CD14-positive monocyte (primary cell): ENCODE measurements around the gene TUBG1. TPM values are rescaled to one million over a fixed set of nuclear protein-coding genes. Genes with fewer than 3 reads are reported as not detected.

Experiments used
- DNase-seq, 3 donors: peaks; one replicate each; pipeline ENCODE4 v3.0.0-alpha.2; 2011 to 2022
- H2AFZ ChIP-seq: 2 replicates; pipeline ENCODE4 v1.6.0; 2012; ENCODE audit warnings: mild to moderate bottlenecking, low read depth, low read length, inconsistent platforms; ENCODE audit not compliant: insufficient read depth, poor library complexity, severe bottlenecking
- H3K27ac ChIP-seq, 2 donors: 1 replicate in 1 of 2; 2 replicates in 1 of 2; pipeline ENCODE4 v1.5.1; 2012 to 2013; ENCODE audit warnings: low read length in 2 of 2, control low read depth in 1 of 2, inconsistent platforms in 1 of 2, low read depth in 1 of 2, mild to moderate bottlenecking in 1 of 2
- H3K27me3 ChIP-seq, 2 donors: one replicate each; pipeline versions ENCODE4 v1.6.0 to v1.6.1; 2011 to 2013; ENCODE audit warnings: low read length in 2 of 2; ENCODE audit not compliant: control insufficient read depth in 2 of 2, insufficient read depth in 2 of 2
- H3K36me3 ChIP-seq, 2 donors: replicated peaks in 1 of 2; 1 replicate in 1 of 2; 2 replicates in 1 of 2; pipeline versions ENCODE4 v1.5.1 to v1.6.1; 2012 to 2013; ENCODE audit warnings: low read length in 2 of 2, control low read depth in 1 of 2, inconsistent platforms in 1 of 2, mild to moderate bottlenecking in 1 of 2; ENCODE audit not compliant: insufficient read depth in 2 of 2, control insufficient read depth in 1 of 2
- H3K4me1 ChIP-seq, 2 donors: 1 replicate in 1 of 2; 2 replicates in 1 of 2; pipeline versions ENCODE4 v1.5.1 to v1.6.1; 2012 to 2013; ENCODE audit warnings: low read length in 2 of 2, control low read depth in 1 of 2, inconsistent platforms in 1 of 2, mild to moderate bottlenecking in 1 of 2, moderate library complexity in 1 of 2; ENCODE audit not compliant: insufficient read depth in 2 of 2, control insufficient read depth in 1 of 2
- H3K4me2 ChIP-seq: replicated peaks from 2 replicates; pipeline ENCODE3; 2012; ENCODE audit warnings: low read length, moderate library complexity, mild to moderate bottlenecking; ENCODE audit not compliant: poor library complexity, severe bottlenecking; ENCODE audit errors: extremely low read depth
- H3K4me3 ChIP-seq, 3 experiments: fragments of 200-600 bp in 1 of 3; sonication (generic) in 1 of 3; replicated peaks in 1 of 3; 1 replicate in 2 of 3; 2 replicates in 1 of 3; pipeline ENCODE4 v1.5.1; 2011 to 2013; ENCODE audit warnings: low read length in 3 of 3, mild to moderate bottlenecking in 3 of 3, control low read depth in 2 of 3, low read depth in 2 of 3, inconsistent platforms in 1 of 3, moderate library complexity in 1 of 3
- H3K79me2 ChIP-seq: 2 replicates; pipeline ENCODE4 v1.6.0; 2012; ENCODE audit warnings: mild to moderate bottlenecking, control low read depth, inconsistent platforms, low read length, moderate library complexity; ENCODE audit not compliant: insufficient read depth
- H3K9ac ChIP-seq: 2 replicates; pipeline ENCODE4 v1.6.0; 2017; ENCODE audit warnings: low read length, mild to moderate bottlenecking; ENCODE audit not compliant: insufficient read depth, poor library complexity, severe bottlenecking
- H3K9me3 ChIP-seq, 2 donors: replicated peaks in 1 of 2; 1 replicate in 1 of 2; 2 replicates in 1 of 2; pipeline versions ENCODE4 v1.5.1 to v1.6.1; 2012 to 2013; ENCODE audit warnings: low read length in 2 of 2, control low read depth in 1 of 2; ENCODE audit not compliant: control insufficient read depth in 1 of 2, insufficient read depth in 1 of 2
- H4K20me1 ChIP-seq: 2 replicates; pipeline ENCODE4 v1.6.0; 2012; ENCODE audit warnings: mild to moderate bottlenecking, low read length, control low read depth, moderate library complexity; ENCODE audit not compliant: insufficient read depth
- H3K27ac Mint-ChIP-seq, 7 donors: one replicate each; pipeline ENCODE4 v1.8.0; 2020; ENCODE audit warnings: mild to moderate bottlenecking in 7 of 7, mixed read lengths in 7 of 7, moderate library complexity in 6 of 7, inconsistent platforms in 2 of 7
- H3K27me3 Mint-ChIP-seq, 3 donors: one replicate each; pipeline ENCODE4 v1.8.0; 2021 to 2022; ENCODE audit warnings: low read depth in 3 of 3, mild to moderate bottlenecking in 3 of 3, mixed read lengths in 3 of 3, moderate library complexity in 3 of 3, inconsistent platforms in 1 of 3
- H3K36me3 Mint-ChIP-seq, 2 donors: one replicate each; pipeline ENCODE4 v1.8.0; 2020; ENCODE audit warnings: mixed read lengths in 2 of 2, inconsistent platforms in 1 of 2, mild to moderate bottlenecking in 1 of 2
- H3K4me1 Mint-ChIP-seq: one replicate; pipeline ENCODE4 v1.8.0; 2020; ENCODE audit warnings: mild to moderate bottlenecking, mixed read lengths
- H3K4me3 Mint-ChIP-seq, 2 donors: one replicate each; pipeline ENCODE4 v1.8.0; 2020; ENCODE audit warnings: mild to moderate bottlenecking in 2 of 2, mixed read lengths in 2 of 2, moderate library complexity in 1 of 2
- H3K9me3 Mint-ChIP-seq, 7 donors: one replicate each; pipeline ENCODE4 v1.8.0; 2020 to 2022; ENCODE audit warnings: mixed read lengths in 7 of 7, mild to moderate bottlenecking in 6 of 7, moderate library complexity in 6 of 7, inconsistent platforms in 2 of 7
- CTCF ChIP-seq: fragments of 200-600 bp; IDR thresholded peaks from one replicate; pipeline ENCODE4 v1.8.0; 2022; ENCODE audit warnings: antibody characterized with exemption, mild to moderate bottlenecking
- WGBS: methylation state at CpG from one replicate; pipeline ENCODE4 v1.1.5; 2013; ENCODE audit warnings: missing lambda C conversion rate; ENCODE audit not compliant: insufficient coverage; 5-methylcytosine and 5-hydroxymethylcytosine counted together
- intact Hi-C, 2 donors: fragments of 100-400 bp; cut with micrococcal nuclease; formaldehyde crosslinking; loops; one replicate each; pipeline versions ENCODE4 v1.15.0 to v1.15.1; 2023
- polyA plus RNA-seq, 3 donors: library from polyadenylated mRNA; depleted of rRNA in 1 of 3; unstranded in 2 of 3; stranded (reverse) in 1 of 3; fragments of 300-500 nt in 2 of 3; fragments of >200 nt in 1 of 3; fragmentation: Illumina TruSeq in 2 of 3; gene quantifications; 1 replicate in 2 of 3; 2 replicates in 1 of 3; pipeline ENCODE4 v1.2.3, GENCODE V29; 2012 to 2021

TUBG1 gene
- polyA plus RNA-seq, 3 donors: 7.5 to 17.4 (median 10.2) TPM

- no CpG with 5 or more reads among the region's 2 CpGs for WGBS
- intact Hi-C loops: loop anchor here (2.0 to 5.0 kb wide), 4 partner anchors 97 to 423 kb away; partner anchors contain the start of genes CCR10 (in 1 of the 2), CNTNAP1 (in 1 of the 2) and PLEKHH3 (in 1 of the 2)
These were observed 29.5 kb upstream of the TUBG1 start for GRCh38 chr17:42579794-42580551.

More at GRCh38 chr17:42579794-42580551, 29.5 kb upstream of the TUBG1 start:
- Histone ChIP-seq H4K20me1 (peaks cover 18% of the 10 kb centered on the region), H3K9me3 (no peaks in the 10 kb centered on the region), H3K4me2 (no peak overlapping the region), H3K27me3 (no peaks in the 10 kb centered on the region), H3K4me3 (no peak overlapping the region), H3K27ac (no peak overlapping the region), H3K79me2 (peaks cover 11% of the 10 kb centered on the region), H3K9ac (no peak overlapping the region), H2AFZ (no peak overlapping the region), H3K36me3 (peaks cover 51 to 58% of the 10 kb centered on the region in 2 donors), H3K4me1 (peaks cover 27 to 35% of the 10 kb centered on the region in 2 donors)
- Mint-ChIP-seq H3K27ac (peak overlapping the region in 4 of 7 donors; percentile 2 to 86 (median 38)), H3K4me3 (no peak overlapping the region), H3K4me1 (peaks cover 34% of the 10 kb centered on the region), H3K27me3 (no peaks in the 10 kb centered on the region), H3K36me3 (peaks cover 54 to 72% of the 10 kb centered on the region in 2 donors), H3K9me3 (peaks cover 0 to 2% (median 0%) of the 10 kb centered on the region in 7 donors)
- no peak for DNase-seq
- no peak for TF ChIP-seq CTCF
